Large intestine (tissue), 3 donors: ENCODE data around the gene LTC4S. TPM values are rescaled to one million over a fixed set of nuclear protein-coding genes. Genes with fewer than 3 reads are reported as not detected.

Experiments
- DNase-seq, 2 donors: peaks; one replicate each; pipeline versions ENCODE4 v3.0.0 to v3.0.0-alpha.2; 2013
- H3K27ac ChIP-seq: one replicate; pipeline ENCODE4 v1.5.1; 2013; ENCODE audit warnings: low read length
- H3K27me3 ChIP-seq: 2 replicates; pipeline ENCODE4 v1.6.1; 2013; ENCODE audit warnings: low read length; ENCODE audit not compliant: control insufficient read depth, insufficient read depth
- H3K36me3 ChIP-seq: 2 replicates; pipeline ENCODE4 v1.6.1; 2013; ENCODE audit warnings: low read length; ENCODE audit not compliant: control insufficient read depth, insufficient read depth
- H3K4me1 ChIP-seq: one replicate; pipeline ENCODE4 v1.6.1; 2013; ENCODE audit warnings: low read length; ENCODE audit not compliant: control insufficient read depth, insufficient read depth
- H3K4me3 ChIP-seq: one replicate; pipeline ENCODE4 v1.5.1; 2013; ENCODE audit warnings: low read length
- H3K9me3 ChIP-seq: one replicate; pipeline ENCODE4 v1.6.1; 2013; ENCODE audit warnings: mild to moderate bottlenecking, low read depth, low read length, moderate library complexity; ENCODE audit not compliant: control insufficient read depth
- WGBS: methylation state at CpG from one replicate; pipeline ENCODE4 v1.1.5; 2013; ENCODE audit warnings: low lambda C conversion rate; ENCODE audit not compliant: insufficient coverage; 5-methylcytosine and 5-hydroxymethylcytosine counted together
- polyA plus RNA-seq: library from polyadenylated mRNA; unstranded; fragments of 120-200 nt; gene quantifications from one replicate; pipeline ENCODE4 v1.2.1, GENCODE V29; 2013

LTC4S gene
- polyA plus RNA-seq, 1 donor = 2.9 TPM

- no peak overlapping the region for H3K4me3 ChIP-seq
- H3K27ac ChIP-seq = no peak overlapping the region
- H3K27me3 ChIP-seq = no peaks in the 10 kb centered on the region
- DNase-seq = peak; percentile 67 to 69
- H3K4me1 ChIP-seq = peaks cover 29% of the 10 kb centered on the region
- H3K36me3 ChIP-seq = peaks cover 51% of the 10 kb centered on the region
- no CpG with 5 or more reads among the region's 67 CpGs for WGBS
- H3K9me3 ChIP-seq = peaks cover 4% of the 10 kb centered on the region
Measured at GRCh38 chr5:179801304-179802206, 7.8 kb downstream of the LTC4S start.

DNA sequence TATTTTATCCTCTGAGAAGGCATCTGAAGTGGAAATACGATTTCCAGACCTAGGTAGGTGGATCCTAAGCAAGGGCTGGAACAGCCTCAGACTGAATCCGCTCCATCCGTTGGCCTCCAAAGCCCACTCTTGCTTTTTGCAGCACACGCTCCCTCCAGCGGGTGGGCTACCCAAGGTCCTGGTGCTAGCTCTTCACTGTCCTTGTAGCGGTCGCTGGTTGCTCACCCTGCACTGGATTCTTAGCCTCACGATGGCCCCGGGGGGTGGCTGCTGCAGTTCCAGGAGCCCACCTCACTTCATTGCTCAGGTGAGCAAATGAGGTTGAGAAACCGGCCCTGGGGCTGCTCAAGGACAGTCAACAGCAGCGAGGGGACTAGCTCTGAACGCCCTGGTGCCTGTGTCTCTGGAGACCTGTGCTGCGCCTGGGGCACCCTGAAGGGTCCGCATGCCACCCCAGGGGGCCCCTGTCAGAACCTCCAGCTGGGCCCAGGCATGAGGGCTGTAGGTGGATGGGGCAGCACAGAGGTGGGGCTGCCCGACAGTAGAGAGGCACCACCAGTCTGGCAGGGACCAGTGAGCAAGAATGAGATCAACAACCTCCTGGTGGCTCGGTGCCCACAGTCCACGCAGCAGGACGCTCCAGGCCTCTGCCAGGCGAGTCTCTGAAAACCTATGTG lies 8.6 kb downstream of the LTC4S start:
- no peaks in the 10 kb centered on the region for H3K27me3 ChIP-seq
- peaks cover 46% of the 10 kb centered on the region for H3K36me3 ChIP-seq
- no peak overlapping the region for H3K27ac ChIP-seq
- H3K9me3 ChIP-seq = peaks cover 4% of the 10 kb centered on the region
- no peak overlapping the region for H3K4me3 ChIP-seq
- no CpG with 5 or more reads among the region's 19 CpGs for WGBS
- DNase-seq = no peak
- H3K4me1 ChIP-seq = peaks cover 29% of the 10 kb centered on the region

- Histone ChIP-seq H3K4me1 (peaks cover 33% of the 10 kb centered on the region), H3K27me3 (no peaks in the 10 kb centered on the region), H3K27ac (no peak overlapping the region), H3K4me3 (no peak overlapping the region), H3K36me3 (peaks cover 41% of the 10 kb centered on the region), H3K9me3 (peaks cover 2% of the 10 kb centered on the region)
- no peak for DNase-seq
- WGBS = no CpG with 5 or more reads among the region's 11 CpGs
Measured at GRCh38 chr5:179802950-179803562, 9.3 kb downstream of the LTC4S start.

DNA sequence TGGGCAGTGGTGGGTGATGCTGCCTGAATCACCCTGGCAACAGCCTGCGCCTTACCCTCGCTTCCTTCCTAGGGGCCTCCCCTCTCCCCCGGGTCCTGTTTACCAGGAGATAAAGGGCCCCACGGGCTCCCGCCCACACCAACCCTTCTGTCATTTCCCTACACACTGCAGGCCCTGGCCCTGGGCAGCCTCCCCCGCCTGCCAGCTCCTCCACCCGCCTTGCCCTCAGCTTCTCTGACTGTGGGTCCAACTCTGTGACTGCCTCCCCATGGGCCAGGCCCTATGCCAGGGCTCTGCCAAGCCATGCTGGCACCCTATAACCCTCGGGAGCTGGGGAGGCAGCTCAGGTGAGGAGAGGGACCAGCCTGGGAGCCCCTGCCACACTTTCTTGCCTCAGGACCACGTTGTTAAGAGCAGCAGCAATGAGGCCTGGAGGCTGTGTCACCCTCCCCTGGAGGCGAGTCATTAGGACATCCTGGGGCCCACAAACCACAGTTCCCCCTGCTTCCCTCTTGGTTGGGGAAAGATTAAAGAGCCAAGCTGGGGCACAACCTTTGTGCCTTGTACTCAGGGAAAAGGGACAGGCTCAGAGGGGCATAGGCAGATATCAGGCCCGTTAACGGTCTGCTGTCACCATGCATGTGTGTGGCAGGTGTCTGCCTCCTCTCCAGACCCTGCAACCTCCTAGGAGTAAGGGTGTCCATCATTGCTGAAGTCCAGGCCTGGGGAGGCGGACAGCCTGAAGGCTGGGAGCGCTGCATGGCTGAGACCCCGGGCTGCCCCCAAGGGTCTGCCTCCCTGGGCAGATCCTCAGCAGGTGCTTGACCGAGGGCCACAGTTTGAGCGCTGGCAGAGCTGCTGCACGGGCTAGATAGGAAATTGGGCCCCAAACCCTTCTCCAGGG lies 10.1 kb downstream of the LTC4S start:
- Histone ChIP-seq H3K9me3 (no peaks in the 10 kb centered on the region), H3K4me1 (peaks cover 35% of the 10 kb centered on the region), H3K27ac (no peak overlapping the region), H3K4me3 (no peak overlapping the region), H3K36me3 (peaks cover 32% of the 10 kb centered on the region), H3K27me3 (no peaks in the 10 kb centered on the region)
- no peak for DNase-seq
- WGBS = no CpG with 5 or more reads among the region's 18 CpGs

DNA sequence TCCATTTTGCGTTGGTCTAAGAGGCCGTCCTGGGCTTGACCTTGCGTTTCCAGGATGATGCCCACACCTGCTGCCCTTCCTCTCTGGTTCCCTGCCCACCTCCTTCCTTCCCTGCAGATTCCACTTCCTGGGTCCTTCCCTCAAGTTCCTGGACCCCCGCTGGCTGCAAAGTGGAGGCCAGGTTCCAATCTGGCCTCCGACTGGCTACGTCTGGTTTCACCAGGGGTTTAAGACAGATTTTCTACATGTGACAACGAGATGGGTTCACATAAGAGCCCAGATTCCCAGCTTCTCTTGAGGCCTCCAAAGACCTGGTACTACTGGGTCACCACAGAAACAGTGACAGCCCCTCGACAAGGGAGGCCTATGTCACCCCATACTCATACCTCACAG lies 10.8 kb downstream of the LTC4S start:
- DNase-seq = no peak
- Histone ChIP-seq H3K36me3 (peaks cover 26% of the 10 kb centered on the region), H3K9me3 (no peaks in the 10 kb centered on the region), H3K27me3 (no peaks in the 10 kb centered on the region), H3K4me1 (peaks cover 35% of the 10 kb centered on the region), H3K4me3 (peak overlapping the region; percentile 65), H3K27ac (peak overlapping the region; percentile 74)
- 88% methylated on average over 3 of the region's 8 CpGs for WGBS

- H3K4me1 ChIP-seq = peaks cover 35% of the 10 kb centered on the region
- WGBS = no CpG with 5 or more reads among the region's 9 CpGs
- peak in 1 of 2 donors; percentile 77 for DNase-seq
Measured at GRCh38 chr5:179805070-179805528, 11.3 kb downstream of the LTC4S start.

DNA sequence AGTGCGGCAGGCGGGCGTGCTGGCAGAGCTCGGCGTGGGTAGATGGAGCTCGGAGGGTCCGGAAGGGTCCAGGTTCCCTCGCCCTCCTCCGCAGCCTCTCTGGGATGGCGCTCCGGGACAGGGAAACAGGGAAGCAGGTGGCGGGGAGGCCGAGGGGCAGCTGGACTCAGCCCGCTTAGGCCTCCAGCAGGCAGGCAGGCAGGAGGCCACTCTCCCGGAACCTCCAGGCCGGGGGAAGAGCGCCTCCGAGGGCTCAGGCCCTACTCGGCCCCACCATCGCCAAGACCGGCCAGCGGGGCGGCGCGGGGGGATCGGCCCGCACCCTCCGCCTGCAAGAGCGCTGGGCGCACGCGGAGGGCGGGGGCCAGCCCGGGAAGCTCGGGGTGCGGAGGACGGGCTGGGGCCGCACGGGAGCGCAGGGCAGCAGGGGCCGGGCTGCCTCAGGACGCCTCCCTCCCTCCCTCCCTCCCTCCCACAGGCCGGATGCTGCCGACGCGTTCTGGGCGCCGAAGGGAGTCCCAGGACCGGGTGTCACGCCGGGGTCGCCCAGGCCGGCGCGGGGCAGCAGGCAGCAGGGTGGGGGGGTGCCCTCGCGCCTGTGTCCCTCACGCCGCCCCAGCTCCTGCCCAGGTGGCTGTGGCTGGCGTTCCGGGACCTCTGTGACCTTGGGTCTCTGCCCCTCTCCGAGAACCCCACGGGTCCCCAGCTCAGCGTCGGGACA lies 11.9 kb downstream of the LTC4S start:
- no CpG with 5 or more reads among the region's 65 CpGs for WGBS
- H3K36me3 ChIP-seq = peaks cover 15% of the 10 kb centered on the region
- H3K4me1 ChIP-seq = peaks cover 35% of the 10 kb centered on the region
- H3K27ac ChIP-seq = peak overlapping the region; percentile 81
- H3K4me3 ChIP-seq = peak overlapping the region; percentile 65
- H3K27me3 ChIP-seq = no peaks in the 10 kb centered on the region
- H3K9me3 ChIP-seq = no peaks in the 10 kb centered on the region
- peak in 1 of 2 donors; percentile 79 for DNase-seq

More at GRCh38 chr5:179805070-179805528, 11.3 kb downstream of the LTC4S start:
- Histone ChIP-seq H3K9me3 (no peaks in the 10 kb centered on the region), H3K36me3 (peaks cover 20% of the 10 kb centered on the region), H3K27me3 (no peaks in the 10 kb centered on the region), H3K4me3 (peak overlapping the region; percentile 65), H3K27ac (peak overlapping the region; percentile 74)

- Histone ChIP-seq H3K4me1 (peaks cover 35% of the 10 kb centered on the region), H3K27ac (peak within 1 kb of the TSS; percentile 92)
- no CpG with 5 or more reads among the region's 108 CpGs for WGBS
Measured at GRCh38 chr5:179806250-179807048, 12.7 kb downstream of the LTC4S start, which contains the start of gene MGAT4B. Gene MGAT4B (minus strand): TSS chr5:179806866. CDS start chr5:179806583, 283 bp downstream.

More at GRCh38 chr5:179806250-179807048, 12.7 kb downstream of the LTC4S start, which contains the start of gene MGAT4B:
- DNase-seq = peak; percentile 76 to 93
- Histone ChIP-seq H3K36me3 (peaks cover 7% of the 10 kb centered on the region), H3K27me3 (no peaks in the 10 kb centered on the region), H3K4me3 (peak within 1 kb of the TSS; percentile 67), H3K9me3 (no peaks in the 10 kb centered on the region)
